Measurements from ENCODE around the gene ETNK2. TPM values are rescaled to one million over a fixed set of nuclear protein-coding genes. Genes with fewer than 3 reads are reported as not detected.

Gene ETNK2
- polyA plus RNA-seq, 5 donors, result 8.5 to 14.8 (median 11.7) TPM

DNA sequence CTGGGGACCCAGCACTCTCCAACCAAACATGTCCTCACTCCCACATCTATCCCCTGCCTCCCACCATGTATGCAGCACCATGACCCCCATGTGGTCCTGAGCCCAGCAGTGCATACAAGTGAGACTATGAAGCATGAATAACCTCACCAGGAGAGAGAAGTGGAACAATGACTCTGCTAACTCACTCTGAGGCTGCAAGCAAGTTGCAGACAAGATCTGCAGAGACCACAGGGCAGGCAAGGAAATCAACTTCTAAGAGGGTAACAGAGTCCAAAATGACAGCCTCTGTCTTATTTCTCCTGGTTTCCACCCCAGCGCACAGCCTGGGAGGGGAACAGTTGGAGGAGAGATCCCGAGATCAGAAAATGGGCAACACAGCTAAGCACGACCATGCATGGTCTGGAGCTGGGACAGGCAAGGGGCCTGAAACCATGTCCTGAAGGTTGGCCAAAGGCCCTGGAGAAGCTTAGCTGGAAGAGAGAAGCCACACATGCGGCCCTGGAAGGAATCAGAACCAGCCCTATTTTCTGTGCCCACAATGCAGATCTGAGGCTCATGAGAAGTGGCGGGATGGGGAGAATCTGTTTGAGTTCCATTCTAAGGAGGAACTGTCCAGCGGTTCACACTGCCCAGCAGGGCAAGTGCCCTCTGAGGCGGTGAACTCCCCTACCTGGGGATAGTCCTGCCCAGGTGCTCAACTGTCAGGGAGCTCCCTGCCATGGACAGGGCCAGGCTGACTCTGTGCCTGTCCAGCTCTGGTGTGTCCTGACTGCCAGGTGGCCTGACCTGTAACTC, 26.8 kb upstream of the ETNK2 start:
- no peak for DNase-seq

DNA sequence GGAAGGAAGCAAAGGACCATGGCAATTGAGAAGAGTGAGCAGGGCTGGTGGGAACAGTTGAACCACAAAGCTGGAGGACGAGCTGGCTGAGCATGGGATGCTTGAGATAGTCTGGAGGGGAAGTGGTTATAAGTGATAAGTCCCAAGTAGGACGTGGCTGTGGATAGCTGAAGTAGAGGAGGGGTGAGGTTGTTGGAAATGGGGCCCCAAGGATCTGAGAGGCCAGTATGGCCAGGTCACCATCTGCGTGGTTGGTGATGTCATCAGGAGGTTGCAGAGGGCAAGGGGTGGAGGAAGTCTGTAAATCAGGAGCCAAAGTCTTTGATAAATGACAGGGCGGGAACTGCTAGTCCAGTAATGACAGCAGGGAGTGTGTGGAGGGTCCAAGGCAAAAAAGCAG, 25.3 kb upstream of the ETNK2 start:
- DNase-seq, result no peak

DNA sequence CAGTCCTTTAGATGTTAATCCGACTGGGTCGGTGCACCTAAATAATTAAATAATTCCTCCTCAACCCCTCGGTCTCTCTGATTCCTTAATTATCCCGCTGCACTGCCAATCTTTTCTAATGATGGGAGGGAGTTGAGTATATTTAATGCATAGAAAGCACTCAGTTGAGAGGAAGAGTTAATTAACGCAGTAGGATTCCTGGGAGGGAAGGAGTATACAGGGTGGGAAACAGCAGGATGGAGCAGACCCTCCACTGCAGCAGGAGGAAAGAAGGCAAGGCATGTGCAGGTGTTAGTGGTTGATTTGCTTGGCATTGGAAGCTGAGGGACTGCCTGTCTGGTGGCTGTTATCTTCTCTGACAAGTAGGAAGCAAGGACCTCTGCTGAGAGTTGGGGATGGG, 24.2 kb upstream of the ETNK2 start:
- DNase-seq, result no peak

DNA sequence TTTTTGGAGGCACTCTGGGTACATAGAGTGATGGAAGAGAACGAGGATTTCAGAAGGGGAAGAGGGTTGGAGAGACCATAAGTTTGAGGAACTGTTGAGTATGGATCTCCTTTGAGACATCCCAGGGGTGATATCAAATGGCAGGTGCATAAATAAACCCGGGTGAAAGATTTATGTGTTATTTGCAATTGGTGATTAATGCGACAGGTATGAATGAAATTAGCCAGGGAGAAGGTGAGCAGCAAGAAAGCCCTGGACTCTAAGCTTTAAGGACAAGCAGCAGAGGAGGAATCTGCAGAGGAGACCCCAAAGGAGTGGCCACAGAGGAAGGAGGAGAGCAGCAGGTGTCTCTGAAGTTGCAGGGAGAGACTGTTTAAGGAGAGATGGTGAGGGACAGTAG, 23.1 kb upstream of the ETNK2 start:
- no peak for DNase-seq

DNA sequence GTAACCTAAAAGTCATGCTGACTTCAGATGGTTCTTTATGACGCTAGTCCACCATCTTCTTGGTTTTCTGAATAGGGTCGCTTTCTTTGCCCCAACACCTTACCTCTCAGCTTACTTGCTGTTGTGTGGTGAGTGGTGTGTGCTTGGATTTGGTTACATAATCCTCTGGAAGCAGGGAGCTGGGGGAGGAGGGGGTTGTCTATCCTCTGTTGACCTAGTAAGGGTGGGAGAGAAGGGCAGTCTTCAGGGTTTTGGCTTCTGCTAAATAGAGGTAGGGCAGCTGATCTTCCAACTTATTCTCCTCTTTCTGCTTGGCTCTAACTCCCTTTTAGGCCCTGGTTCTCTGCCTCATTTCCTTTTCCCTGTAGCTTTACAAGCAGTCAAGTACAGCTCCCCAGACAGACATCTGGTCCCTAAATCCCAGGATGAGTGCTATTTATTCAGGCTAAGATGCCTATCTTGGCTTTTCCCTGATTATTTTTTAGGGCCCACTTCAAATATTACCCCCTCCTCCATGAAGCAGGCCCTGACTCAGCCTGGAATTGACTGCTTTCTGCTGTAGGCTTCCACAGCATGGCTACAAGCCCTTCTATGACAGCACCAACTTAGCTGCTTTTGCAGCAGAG, 20.7 kb upstream of the ETNK2 start:
- DNase-seq, result no peak

DNA sequence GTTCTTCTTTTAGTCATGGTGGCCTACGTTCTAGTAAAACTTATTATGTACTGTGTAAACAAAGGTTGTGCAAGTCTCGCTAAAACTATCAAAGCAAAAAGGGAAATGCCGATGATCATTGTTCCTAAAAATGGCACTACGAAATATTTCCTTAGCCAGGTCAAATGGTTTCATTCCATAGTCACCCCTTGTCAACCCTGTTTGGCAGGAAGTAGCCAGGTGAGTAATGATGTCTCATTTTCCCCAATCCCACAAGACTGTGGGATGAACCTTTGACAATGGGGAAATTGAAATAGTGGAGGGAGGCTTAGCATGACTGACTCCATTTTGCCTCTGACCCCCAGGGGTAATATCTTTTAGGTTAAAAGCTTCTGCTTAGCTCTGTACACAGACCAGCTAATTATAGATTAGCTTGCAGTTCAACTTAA, 19.9 kb upstream of the ETNK2 start:
- DNase-seq, result no peak

DNA sequence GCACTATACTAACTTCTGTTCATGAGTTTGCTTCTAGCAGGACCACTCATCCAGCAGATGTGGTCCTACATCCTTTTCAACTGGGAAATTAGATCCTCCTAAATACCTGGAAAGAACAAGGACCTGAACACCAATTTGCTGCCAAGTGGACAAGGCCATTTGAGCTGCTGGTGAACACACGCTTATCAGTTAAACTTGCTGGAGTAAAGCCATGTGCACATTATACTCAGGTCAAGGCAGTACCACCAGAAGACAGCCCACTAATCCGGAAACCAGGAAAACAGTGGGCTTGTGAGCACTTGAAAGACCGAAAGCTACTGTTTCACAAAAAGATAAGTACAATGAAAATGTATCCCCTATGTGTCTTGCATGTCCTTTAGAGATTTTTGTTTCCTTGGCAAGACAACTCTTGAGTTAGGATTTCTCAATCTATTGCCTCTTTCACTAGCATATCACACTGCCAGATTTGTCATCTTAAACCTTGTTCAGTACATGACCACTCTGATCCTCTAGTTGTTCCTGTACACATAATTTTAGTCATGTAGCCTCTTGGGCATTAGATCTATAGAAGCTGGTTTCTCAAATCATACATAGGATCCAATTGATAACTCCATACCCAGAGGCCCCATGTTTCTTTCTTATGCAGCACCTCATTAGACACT, 18.8 kb upstream of the ETNK2 start:
- no peak for DNase-seq

DNA sequence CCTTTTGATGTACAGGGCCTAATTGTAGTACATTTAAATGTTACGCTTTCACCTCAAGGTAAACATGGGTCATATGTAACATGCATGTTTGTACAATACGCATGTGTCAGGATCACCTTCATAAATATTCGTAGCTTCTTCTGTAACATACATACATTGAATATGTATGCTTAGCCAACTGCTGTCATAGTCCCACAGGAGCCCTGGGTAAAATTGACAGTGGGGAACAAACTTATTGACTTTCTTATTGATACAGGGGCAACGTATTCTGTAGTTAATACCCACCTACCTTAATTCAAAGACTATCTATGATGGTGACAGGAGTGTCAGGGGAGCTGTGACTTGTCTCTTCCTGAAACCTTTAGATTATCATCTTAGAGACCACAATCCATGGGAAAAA, 18.0 kb upstream of the ETNK2 start:
- DNase-seq, result no peak

DNA sequence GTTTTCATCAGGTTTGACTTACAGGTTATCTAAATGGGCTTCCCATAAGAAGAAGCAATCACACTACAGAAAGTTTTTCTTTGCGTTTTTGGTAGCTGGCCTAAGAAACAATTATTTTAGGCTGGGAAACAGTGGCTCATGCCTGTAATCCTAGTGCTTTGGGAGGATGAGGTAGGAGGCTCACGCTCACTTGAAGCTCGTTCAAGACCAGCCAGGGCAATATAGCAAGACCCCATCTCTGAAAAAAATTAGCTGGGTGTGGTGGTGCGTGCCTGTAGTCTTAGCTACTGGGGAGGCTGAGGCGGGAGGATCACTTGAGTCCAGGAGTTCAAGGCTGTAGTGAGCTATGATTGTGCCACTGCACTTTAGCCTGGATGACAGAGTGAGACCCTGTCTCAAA, 15.9 kb upstream of the ETNK2 start:
- no peak for DNase-seq

DNA sequence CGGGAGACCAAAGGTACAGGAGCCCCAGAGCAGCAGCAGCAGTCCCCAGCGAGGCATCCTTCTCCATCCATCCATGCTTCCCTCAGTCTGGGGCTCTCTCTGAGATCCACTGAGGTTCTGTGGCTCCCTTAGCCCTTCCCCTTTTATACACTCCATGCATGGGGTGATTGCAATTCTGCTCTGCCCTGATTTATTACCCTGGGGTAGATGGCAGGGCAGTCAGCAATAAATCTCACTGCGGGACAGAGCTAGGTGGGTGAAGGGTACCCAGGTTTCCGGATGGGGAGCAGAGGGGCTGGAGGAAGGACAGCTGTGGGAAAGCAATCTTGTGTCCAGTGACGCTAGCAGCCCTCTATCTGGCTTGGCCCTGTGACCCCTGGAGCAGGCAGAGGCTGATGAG, 14.4 kb upstream of the ETNK2 start, which contains the start of gene REN:
TSS of gene REN (minus strand) at position 119 of the 400 bp plus-strand sequence. CDS start at position 75, 44 bp downstream.
- no peak for DNase-seq

DNA sequence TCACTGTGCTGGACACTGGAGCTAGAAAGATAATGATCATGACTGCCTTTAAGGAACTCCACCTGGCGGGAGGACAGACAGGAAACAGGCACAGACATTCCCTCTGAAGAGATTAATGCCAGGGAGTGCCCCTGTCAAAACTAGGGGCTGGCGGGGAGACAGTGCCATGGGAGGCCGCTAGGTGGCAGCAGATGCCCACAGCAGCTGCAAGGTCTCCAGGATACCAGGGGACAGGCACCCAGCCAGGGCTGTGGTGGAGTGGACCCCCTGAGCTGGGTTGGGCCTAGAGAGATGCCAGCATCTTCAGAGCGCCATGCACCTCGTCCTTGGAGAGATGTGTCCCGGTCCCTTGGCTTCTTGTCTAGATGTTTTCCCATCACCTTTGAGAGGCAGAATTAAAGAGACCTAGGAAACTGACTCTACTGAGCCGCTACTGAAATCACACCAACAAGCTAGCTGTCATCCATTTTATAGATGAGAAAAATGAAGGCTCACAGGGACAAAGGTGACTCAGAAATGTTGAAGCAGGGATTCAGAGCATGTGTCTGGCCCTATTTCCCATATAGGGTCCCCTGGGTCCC, 10.7 kb upstream of the ETNK2 start:
- peak; percentile 61 to 74 for DNase-seq

DNA sequence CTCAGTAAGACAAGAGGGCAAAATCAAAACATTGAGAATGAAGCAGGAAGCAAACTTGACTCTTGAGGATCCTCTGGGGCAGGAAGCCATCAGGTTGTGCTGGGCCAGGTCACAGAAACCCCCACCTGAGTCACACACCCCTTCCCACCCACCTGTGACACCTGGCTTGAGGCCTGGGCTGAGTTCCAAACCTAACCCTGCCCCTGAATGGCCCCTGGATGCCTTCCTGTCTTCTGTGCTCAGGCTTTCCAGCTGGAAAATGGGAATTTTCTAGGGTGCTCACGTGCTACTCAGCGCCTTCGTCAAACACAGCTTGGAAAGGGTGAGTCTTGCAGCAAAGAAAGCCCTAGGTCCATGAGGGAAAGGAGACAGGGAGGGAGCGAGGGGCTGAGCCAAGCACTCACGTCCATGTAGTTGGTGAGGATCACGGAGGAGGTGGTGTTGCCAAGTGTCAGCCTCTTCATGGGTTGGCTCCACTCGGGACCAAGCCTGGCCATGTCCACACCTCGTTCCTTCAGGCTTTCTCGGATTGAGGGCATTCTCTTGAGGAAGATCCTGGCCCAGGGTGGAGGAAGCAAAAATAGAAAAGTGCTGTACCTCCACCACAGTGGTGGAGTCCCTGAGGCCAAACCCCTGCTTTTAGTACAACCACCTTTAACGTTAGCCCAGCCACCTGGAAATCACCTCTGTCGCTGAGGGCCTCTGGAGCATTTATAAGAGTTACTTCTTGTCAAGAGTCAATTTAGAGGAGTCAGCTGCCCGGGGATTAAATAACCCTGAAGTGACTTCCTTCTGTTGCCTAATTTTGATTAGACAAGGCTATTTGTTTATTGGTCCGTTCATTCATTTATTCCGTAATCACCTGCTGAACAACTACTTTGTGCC, 10.0 kb upstream of the ETNK2 start:
- DNase-seq, result peak in 1 of 2 donors; percentile 7

DNA sequence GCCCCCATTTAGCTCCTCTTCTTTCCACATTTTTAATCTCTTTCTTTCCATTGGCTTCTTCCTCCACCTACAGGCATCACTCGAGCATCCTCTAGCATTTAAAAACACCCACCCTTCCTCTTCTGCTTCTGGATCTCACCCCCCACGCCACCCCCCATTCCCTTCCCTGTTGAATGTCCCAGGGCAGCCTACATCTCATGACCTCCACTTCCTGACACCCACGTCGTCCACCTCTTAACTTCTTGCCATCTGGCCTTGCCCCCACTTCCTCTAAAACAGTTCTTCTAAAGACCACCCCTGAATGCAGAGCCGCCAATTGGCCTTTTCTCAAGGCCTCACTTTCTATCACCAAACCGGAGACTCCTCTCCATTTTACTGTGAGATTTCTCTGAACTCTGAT, 6.1 kb upstream of the ETNK2 start:
- DNase-seq, result no peak

DNA sequence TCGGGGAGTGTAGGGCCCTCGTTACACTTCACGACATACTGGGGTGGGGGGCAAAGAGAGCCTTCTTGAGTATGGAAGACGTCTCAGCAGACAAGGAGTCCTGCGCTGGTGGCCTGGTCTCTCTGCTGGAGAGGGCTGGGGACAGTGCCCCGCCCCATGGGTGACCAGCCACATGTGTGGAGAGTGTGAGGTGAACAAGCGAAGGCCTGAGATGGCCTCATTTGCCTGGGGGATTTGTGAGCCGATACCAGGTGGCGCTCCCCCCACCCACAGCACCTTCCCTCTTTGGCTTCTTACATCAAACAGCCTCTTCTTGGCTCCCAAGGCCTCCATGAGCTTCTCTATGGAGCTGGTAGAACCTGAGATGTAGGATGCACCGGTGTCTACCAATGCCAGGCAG, 4.0 kb upstream of the ETNK2 start:
- no peak for DNase-seq

DNA sequence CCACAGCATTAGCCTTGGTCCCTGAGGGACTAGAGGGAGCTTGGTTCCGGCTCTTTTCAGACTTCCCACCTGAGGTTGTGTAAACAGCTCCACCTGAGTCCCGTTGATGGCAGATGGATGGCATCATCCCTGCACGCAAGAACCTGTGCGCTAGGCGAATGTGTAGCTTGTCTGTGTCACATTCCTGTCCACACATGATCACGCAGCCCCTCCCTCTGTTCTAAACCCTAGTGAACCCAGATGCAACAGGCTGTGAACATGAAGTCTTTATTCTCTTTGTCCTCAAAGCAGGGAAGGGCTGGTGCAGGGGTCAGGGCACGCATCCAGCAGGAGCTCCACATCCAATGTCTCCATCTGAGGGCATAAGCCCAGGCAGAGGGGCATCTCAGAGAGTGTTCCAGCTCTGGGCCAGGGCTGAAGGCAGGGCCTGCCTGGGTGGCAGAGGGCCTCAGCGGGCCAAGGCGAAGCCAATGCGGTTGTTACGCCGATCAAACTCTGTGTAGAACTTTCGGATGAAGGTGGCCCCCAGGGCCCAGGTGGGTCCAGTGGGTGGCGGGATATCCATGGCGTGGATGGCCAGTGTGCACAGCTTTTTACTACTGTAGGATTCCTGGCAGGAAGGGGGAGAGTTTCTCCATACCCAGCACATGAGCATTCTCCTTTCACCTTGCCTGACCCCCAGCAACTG, 2.9 kb upstream of the ETNK2 start:
- no peak for DNase-seq

DNA sequence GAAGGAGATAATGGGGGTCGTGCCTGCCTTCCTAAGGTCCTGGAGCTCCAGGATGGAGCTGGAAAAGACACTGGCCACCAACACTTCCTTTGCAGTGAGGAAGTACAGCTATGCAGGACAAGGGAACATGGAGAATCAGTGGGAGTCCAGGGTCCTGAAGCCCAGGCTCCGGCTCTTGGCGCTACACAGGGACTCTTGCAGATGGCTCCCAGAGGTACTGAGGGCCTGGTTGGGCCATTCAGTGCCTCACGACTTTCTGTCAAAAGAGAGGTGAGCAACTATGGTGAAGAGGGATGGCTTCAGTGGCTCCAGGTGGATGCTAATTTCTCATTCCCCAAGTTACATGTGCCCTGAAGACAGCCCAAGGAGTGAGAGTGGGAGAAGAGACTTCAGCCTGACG, 1.8 kb upstream of the ETNK2 start:
- DNase-seq, result no peak

DNA sequence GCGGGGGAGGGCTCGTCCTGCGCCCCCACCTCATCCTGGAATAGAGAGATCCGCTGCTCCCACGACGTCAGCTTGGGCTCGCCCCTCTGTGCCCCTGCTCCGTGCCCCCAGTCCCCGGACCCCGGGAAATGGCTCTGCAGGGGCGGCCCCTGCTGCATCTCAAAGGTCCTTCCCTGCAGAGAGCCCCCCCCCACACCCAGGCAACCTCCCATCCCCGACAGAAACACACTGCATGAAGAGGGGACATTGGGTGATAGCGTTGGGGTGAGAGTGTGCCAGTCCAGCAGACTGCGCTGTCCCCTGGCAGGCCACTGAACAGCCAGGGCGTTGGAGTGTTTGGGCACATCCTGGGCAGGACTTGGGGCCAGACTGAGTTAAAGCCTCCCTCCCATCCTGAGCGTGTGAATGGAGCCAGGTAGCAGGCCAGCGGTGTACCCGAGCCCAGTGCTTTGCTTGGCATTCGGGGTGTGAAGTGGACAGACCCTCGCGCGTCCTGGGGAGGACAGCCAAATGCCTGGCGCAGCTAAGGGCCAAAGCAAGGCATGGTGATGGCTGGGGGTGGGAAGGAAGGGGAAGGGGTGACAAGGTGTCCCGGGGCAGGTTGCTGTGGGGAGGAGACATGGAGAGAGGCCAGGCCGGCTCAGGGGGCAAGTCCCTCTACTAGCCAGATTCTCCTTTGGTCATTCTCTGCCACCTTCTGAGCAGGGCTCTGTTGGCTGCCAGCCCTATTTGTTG, 633 bp upstream of the ETNK2 start:
- DNase-seq, result no peak

DNA sequence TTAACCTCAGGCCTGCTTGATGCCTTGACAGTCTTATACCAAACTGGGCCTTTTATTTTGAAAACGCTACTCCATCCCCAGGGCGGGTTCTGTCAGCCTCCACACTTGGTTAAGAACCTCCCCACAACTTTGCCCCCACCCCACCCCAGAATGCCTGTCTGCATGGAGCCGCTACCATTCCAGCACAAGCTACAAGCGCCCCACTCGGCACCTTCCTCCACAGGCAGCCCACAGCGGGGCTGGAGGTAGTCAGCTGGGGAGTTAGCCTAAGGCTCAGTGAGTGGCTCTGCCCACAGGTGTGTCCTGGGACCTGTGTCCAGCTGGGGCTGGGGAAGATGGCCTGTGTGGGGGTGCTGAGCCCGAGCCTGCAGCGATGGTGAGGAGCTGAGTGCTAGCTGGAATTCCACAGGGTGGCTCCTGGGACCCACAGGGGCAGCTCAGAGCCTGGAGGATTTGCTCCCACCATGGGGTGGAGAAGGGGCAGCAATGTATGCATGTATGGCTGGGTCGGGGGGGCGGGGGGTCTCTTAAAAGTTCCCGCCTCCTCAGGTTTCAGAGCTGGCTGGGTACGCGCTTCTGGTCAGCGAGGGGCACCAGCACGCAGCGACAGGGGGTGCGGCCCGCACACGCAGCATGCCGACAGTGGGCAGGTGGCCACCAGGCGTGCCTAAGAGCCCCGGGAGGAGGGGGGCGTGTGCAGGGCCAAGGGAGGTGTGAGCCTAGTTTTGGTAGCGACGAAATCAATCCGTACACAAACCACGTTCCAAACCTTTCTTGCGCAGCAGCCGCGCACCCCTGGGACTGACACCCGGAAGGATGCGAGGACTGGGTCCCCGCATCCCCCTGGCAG, 917 bp downstream of the ETNK2 start:
- no peak for DNase-seq

All from right lung (tissue), 5 donors.